Bronchial epithelial cell (primary cell): ENCODE results near the gene NTM. TPM values are rescaled to one million over a fixed set of nuclear protein-coding genes. Genes with fewer than 3 reads are reported as not detected.
A peak's percentile ranks its signal among the peaks of the same experiment; 100 is the strongest.

ENCODE experiments used
- DNase-seq: peaks from one replicate; pipeline ENCODE4 v3.0.0-alpha.2; 2010; ENCODE audit warnings: low read depth
- FAIRE-seq: peaks from 2 replicates; lab custom pipeline; 2011; peaks lifted over from hg19 to GRCh38; lab: Jason Lieb, UNC
- H3K27me3 ChIP-seq: 2 replicates; pipeline ENCODE4 v1.5.1; 2011; ENCODE audit warnings: low read length; ENCODE audit not compliant: control insufficient read depth, insufficient read depth
- H3K36me3 ChIP-seq: 2 replicates; pipeline ENCODE4 v1.5.1; 2011; ENCODE audit warnings: low read length; ENCODE audit not compliant: control insufficient read depth, insufficient read depth
- H3K4me3 ChIP-seq: 2 replicates; pipeline ENCODE4 v1.5.1; 2011; ENCODE audit warnings: mild to moderate bottlenecking, low read depth, low read length, control low read depth
- CTCF ChIP-seq: IDR thresholded peaks from 2 replicates; pipeline ENCODE4 v1.5.1; 2011; ENCODE audit warnings: mild to moderate bottlenecking, moderate library complexity, low read length, control low read depth, inconsistent platforms; ENCODE audit not compliant: insufficient read depth, severe bottlenecking
- total RNA-seq: library from RNA; depleted of rRNA; stranded (reverse); fragments of >200 nt; gene quantifications from 2 replicates; pipeline ENCODE4 v1.2.1, GENCODE V29; 2014

NTM gene
- total RNA-seq, 1 donor from 2014 or later, result 4.2 TPM

- Histone ChIP-seq H3K27me3 (no peaks in the 10 kb centered on the region), H3K4me3 (no peak overlapping the region), H3K36me3 (no peaks in the 10 kb centered on the region)
- FAIRE-seq (peak; percentile 50), DNase-seq (peak; percentile 29)
- TF ChIP-seq CTCF, result peak; percentile 79
Observed at GRCh38 chr11:131511794-131512193, 141.4 kb downstream of the NTM start.

GRCh38 chr11:131512228-131512627 lies 141.8 kb downstream of the NTM start:
- H3K36me3 ChIP-seq, result no peaks in the 10 kb centered on the region
- DNase-seq, result no peak
- TF ChIP-seq CTCF, result no peak
- H3K4me3 ChIP-seq, result no peak overlapping the region
- no peaks in the 10 kb centered on the region for H3K27me3 ChIP-seq
- no peak for FAIRE-seq

- TF ChIP-seq CTCF, result no peak
- Histone ChIP-seq H3K36me3 (no peaks in the 10 kb centered on the region), H3K27me3 (no peaks in the 10 kb centered on the region), H3K4me3 (no peak overlapping the region)
- FAIRE-seq (no peak), DNase-seq (no peak)
Observed at GRCh38 chr11:131514062-131514461, 143.6 kb downstream of the NTM start.

- Histone ChIP-seq H3K27me3 (no peaks in the 10 kb centered on the region), H3K36me3 (no peaks in the 10 kb centered on the region), H3K4me3 (no peak overlapping the region)
- FAIRE-seq (no peak), DNase-seq (no peak)
- no peak for TF ChIP-seq CTCF
Observed at GRCh38 chr11:131518305-131518838, 148.0 kb downstream of the NTM start.

- H3K27me3 ChIP-seq, result no peaks in the 10 kb centered on the region
- no peak for TF ChIP-seq CTCF
- no peak for FAIRE-seq
Observed at GRCh38 chr11:131522851-131523250, 152.4 kb downstream of the NTM start.

GRCh38 chr11:131530407-131530806 lies 160.0 kb downstream of the NTM start:
- no peak for TF ChIP-seq CTCF
- Histone ChIP-seq H3K36me3 (no peaks in the 10 kb centered on the region), H3K4me3 (no peak overlapping the region), H3K27me3 (no peaks in the 10 kb centered on the region)
- DNase-seq, result no peak
- FAIRE-seq, result no peak

More at GRCh38 chr11:131522851-131523250, 152.4 kb downstream of the NTM start:
- Histone ChIP-seq H3K36me3 (no peaks in the 10 kb centered on the region), H3K4me3 (no peak overlapping the region)
- DNase-seq, result no peak
